Fibroblast of skin of back (primary cell): ENCODE results near the gene KHDRBS1. TPM values are rescaled to one million over a fixed set of nuclear protein-coding genes. Genes with fewer than 3 reads are reported as not detected.
"Not testable (repeated sequence)": the region's sequence is repeated elsewhere in the genome, so short reads cannot be mapped to it uniquely, and the experiment has no call there.

Experiments used
- DNase-seq: peaks from one replicate; pipeline ENCODE4 v3.0.0-alpha.2; 2013
- polyA plus RNA-seq, 2 experiments: library from polyadenylated mRNA; unstranded; fragments of 120-200 nt; gene quantifications; one replicate each; pipeline ENCODE4 v1.2.1, GENCODE V29; 2013; ENCODE audit not compliant: insufficient read length in 2 of 2

The KHDRBS1 gene, protein sequence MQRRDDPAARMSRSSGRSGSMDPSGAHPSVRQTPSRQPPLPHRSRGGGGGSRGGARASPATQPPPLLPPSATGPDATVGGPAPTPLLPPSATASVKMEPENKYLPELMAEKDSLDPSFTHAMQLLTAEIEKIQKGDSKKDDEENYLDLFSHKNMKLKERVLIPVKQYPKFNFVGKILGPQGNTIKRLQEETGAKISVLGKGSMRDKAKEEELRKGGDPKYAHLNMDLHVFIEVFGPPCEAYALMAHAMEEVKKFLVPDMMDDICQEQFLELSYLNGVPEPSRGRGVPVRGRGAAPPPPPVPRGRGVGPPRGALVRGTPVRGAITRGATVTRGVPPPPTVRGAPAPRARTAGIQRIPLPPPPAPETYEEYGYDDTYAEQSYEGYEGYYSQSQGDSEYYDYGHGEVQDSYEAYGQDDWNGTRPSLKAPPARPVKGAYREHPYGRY
- 144 TPM for polyA plus RNA-seq (2013, experiment 1 of 2; ENCODE audit: insufficient read length)
- 125 TPM for polyA plus RNA-seq (2013, experiment 2 of 2; ENCODE audit: insufficient read length)

DNA sequence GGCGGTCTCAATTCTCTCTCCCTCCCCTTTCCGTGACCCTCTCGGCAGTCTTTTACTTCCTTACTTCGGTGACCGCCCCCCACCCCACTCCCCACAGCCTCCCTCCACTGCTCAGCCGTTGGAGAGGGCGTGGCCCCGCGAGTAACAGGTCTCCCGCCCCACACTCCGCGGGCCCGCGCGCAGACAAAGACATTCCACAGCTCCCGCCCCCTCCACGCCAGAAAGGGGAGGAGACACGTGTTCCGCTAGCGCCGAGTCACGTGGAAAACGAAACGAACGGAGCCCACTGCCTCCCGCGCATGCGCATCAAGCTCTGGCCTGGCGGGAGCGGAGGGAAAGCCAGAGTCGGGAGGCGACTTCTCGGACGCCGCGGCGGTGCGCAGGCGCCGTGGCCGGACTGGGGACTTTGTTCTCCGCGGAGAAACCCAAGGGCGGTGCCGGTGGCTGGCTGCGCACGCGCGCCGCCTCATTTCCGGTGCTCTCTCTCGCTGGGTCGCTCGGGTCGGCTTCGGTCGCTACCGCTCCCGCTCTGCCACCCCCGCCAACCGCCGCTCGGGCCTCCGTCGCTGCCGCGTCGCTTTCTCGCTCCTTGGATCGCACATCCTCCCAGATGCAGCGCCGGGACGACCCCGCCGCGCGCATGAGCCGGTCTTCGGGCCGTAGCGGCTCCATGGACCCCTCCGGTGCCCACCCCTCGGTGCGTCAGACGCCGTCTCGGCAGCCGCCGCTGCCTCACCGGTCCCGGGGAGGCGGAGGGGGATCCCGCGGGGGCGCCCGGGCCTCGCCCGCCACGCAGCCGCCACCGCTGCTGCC lies at the start of gene KHDRBS1:
Gene KHDRBS1, plus strand, starts transcription at position 483 of the 813 bp plus-strand sequence. Its CDS starts 128 bp downstream, at position 611.
- peak; percentile 99 for DNase-seq

DNA sequence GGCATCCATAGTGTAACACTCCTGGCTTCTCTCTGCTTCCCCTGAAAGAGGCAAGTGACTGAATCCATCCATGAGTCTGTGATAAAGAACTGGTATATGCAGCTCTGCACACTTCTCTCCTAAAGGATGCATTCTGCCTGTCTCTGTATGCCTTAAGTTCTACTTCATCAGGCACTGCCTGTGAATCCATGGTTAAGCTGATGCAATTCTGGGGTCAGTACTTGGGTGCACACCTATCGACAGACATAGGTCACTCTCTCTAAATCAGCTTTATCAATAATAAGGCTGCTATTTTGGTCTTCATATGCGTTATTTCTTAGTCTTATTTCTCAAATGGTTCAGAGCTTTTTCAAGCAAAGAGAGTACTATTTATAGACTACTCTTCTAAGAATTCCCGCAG lies 42.8 kb upstream of the KHDRBS1 start:
- no peak for DNase-seq

DNA sequence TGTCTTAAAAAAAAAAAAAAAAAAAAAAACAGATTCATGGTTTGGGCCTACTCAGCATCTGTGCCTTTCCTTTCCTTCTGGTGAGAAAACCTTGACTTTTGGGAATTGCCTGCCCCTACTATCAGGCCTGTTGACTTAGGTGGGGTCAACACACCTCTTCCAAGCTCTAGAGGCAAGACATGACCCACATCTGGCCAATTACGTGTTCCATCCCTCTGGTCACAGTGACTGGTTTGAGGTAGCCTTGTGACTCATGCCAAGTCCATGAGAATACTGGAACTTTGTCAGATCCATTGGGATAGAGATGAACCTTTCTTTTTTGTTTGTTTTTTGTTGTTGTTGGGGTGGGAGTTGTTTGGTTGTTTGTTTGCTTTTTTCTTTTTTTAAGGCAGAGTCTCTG lies 37.3 kb upstream of the KHDRBS1 start:
- peak; percentile 40 for DNase-seq

DNA sequence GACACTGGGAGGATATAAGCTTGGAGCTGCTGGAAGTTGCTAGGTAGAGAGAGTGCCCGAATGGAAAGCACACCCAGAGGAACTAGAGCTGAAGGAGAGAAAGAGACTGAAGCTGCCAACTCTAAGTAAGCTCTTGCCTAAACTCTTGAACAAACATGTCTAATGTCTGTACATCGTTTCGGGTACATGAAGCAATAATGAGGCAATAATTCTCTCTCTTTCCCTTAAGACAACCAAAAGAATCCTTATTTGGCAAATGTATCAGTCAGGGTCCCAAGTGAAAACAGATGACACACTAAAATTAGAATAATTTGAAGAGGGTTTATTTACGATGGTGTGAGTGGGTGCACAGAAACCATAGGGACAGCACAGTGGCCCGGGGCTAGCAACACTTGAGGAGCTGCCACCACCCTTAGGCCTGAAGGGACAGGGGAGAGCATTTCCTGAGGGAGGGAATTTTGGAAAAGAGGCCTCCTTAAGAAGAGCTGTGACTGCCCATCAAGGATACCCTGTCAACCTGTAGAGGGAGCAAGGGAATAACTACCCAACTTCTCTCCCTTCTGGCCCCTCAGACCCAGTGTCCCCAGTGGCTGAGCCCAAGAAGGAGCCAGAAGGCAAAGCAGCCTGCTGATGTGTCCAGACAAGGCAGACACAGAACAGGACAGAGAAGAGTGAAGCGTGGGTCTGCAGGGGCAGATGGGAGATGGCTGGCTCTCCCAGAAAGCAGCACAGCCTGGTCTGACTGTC lies 36.1 kb upstream of the KHDRBS1 start:
- peak; percentile 69 for DNase-seq

DNA sequence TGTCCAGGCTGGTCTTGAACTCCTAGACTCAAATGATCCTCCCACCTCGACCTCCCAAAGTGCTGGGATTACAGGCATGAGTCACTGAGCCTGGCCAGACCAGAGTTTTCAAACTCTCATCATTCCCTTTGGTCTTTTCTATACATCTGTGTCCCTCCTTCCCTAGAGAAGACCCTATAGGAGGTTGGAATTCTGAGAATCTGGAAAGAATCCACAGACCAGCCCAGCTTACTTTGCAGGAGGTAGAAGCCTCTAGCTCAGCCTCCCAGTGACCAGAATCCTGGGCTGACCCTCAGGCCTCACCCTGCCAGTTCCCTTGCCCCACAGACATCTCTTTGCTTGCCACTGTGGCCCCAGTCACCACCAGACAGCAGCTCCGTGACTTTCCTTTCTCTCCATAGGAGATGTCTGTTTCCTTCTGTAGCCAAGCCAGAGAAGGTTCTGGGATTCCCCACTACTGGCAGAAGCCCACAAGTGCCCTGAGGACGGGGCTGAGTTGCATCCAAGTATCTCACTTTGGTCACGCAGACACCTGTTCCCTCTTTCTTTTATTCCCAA lies 34.7 kb upstream of the KHDRBS1 start:
- peak; percentile 73 for DNase-seq

DNA sequence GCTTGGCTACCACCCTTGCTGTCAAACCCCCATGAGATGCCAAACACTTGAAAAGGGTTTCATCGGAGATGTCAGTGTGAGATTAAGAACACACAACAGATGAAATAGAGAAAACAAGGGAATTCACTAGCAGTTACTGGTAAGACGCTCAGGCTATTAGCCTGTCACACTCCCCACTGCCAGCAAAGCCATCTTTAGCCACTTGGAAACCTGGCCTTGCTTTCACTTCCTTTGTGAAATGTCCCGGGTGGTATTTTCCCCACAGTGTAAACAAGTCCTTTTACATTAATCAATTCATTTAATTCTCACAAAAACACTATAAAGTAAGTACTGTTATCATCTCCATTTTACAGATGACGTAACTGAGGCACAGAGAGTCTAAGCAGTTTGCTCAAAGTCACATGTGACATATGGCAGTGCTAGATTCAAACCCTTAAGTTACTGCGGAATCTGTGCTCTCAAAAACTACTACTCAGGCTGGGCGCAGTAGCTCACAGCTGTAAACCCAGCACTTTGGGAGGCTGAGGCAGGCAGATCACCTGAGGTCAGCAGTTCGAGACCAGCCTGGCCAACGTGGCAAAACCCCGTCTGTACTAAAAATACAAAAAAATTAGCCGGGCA lies 32.7 kb upstream of the KHDRBS1 start:
- no peak for DNase-seq

DNA sequence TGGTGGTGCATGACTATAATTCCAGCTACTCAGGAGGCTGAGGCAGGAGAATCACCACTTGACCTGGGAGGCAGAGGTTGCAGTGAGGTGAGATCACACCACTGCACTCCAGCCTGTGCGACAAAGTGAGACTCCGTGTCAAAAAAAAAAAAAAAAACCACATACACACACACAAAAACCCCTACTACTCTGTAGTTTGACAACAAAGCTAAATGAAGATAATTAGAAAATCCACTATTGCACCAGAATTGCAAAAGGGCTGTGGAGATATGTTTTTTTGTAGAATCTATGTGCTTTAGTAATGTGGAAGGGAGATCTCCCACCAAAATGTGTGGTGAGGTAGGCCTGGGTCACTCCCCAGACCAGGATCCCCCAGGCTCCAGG lies 32.2 kb upstream of the KHDRBS1 start:
- no peak for DNase-seq

DNA sequence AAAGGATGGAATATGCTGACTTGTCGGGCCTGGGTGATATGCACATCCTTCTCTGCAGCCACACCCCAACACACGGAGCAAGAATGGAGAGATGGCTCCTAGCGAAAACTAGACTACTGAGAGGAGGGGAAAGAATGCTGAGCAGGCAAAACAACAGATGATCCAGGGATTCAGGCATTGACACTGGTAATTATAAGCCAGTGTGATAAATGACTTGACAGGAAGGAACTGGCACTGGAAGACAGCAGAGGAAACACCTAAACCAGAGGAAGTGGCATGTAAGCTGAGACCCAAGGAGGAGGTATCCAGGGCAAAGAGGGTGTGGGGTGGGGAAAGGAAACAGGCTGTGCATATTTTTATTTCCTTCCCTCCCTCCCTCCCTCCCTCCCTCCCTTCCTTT lies 31.7 kb upstream of the KHDRBS1 start:
- DNase-seq = no peak

DNA sequence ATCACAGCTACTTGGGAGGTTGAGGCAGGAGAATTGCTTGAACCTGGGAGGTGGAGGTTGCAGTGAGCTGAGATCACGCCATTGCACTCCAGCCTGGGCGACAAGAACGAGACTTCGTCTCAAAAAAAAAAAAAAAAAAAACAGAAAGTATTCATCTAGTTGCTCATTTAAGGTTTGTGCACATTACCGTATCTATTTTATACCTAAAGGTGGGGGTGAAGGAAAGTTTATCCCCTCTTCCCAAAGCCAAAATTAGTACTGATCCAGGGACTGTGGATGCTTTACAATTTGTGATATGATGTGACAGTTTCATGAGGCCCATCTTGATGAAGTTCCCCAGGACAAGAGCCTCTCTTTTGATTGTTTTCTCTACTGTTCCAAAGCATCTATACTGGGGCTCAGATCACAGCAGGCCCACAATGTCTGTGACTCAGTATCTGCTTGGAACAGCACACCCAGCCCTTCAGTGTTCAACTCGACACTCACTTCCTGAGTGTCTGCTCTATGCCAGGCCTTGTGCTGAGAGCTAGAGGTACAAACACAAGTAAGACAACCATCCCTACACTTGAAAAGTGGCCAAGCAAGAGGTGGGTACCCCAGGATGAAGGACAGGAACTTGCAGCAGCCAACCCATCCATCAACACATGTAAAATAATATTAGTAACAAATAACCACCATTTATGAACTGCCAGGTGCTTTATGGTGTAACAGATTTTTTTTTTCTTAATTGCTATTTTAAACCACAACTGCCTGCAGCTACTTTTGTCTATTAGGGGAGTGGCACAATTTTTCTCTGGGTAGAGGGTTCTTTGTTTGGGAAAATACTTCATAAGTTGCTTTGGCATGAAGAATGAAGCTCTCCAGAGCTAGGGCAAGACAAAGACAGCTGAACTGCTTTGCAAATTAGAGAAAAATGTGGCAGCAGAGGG lies 29.0 kb upstream of the KHDRBS1 start:
- DNase-seq = peak; percentile 65

DNA sequence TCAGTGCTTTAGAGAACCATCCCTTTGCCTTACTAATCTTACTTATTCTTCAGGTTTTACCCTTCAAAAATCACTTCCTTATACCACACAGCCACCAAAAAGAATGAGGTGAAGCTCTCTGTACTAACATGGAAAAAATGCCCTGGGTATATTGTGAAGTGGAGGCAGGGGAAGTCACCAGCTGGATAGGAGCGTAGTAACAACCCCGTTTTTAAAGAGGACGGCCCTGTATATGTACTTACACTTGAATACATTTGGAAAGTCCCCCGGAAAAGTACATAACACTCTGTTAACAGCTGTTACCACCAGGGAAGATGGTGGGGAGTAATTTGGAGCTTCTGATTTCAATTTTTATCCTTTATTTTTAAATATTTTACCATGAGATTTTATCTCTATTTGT lies 28.2 kb upstream of the KHDRBS1 start:
- peak; percentile 26 for DNase-seq

DNA sequence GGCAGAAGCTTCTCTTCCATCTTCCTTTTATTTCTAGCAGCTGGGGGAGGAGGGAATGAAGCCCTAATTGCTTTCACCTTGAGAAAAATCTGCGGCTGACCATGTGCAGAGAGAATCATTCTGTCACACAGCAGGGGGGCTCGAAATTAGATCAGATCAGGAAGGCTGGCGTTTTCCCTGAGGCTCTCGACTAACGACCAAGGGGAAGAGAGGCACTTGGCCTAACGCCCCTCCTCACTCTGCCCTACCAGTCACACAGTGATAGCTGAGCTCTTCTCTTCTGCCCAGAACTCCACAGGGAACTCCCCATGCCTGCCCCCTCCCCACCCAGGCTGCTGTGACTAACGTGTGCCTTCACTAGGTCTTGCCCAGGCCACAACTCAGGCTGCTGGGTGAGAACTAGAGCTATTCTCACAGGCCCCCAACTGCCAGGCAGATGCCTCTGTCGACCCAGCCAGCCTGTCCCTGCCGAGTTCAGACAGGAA lies 26.5 kb upstream of the KHDRBS1 start:
- peak; percentile 44 for DNase-seq

DNA sequence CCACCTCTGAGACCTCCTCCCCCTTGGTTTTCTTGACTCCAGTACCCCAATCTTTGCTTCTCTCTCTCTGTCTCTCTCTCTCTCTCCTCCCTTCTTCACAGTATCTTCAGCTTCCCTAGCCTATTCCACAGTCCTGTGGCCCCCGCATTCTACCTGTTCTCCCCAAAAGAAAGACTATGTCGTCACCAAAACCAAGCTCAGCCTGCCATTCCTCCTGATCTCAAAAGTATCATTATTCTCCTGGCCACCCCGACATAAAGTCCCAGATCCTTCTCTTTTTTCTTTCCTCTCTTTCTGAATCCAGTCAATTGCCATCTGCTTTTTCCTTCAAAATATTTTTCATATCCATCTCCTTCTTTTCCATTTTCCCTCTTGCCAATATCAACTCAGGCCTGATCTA lies 23.7 kb upstream of the KHDRBS1 start:
- DNase-seq = no peak

DNA sequence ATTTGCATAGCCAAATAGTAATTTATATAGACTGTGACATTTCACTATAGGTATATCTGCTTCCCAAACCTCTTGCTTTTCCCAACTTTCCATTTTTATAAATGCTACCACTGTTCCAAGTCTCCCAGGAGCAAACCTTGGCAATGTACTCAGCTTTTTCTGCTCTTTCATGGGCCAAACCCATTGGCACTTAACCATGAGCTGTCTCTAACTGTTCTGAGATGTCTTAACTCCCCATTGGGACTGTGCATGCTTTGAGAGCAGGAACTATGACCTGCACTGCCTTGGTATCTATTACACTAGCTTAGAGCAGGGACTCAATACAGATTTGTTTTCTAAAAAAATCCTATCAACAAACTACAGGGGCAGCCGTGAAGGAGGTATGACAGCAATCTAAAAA lies 22.5 kb upstream of the KHDRBS1 start:
- no peak for DNase-seq

DNA sequence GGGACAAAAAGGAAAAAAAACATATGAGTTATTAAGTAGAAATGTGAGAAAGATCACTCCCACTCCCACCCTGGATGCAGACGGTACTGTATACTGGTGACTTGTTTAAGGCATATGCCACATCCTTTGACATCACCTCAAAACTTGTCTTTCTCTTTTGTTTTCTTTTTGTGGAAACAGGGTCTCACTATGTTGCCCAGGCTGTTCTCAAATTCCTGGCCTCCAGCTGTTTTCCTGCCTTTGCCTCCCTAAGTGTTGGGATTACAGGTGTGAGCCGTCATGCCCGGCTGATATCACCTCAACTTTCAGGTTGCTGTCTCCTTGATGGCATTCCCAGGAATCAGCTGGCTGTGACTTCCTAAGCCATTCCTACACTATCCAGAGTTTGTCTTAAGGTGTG lies 18.4 kb upstream of the KHDRBS1 start:
- DNase-seq = no peak

DNA sequence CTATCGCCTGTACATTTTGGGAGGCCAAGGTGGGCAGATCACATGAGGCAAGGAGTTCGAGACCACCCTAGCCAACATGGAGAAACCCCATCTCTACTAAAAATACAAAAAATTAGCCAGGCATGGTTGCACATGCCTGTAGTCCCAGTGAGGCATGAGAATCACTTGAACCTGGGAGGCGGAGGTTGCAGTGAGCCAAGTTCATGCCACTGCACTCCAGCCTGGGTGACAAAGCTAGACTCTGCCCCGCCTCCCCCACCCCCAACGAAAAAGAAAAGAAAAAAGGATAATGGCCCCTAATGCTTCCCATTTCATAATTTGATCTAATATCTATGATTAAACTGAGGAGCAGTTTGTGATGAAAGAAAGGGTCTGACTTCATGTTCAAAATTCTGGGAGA lies 17.5 kb upstream of the KHDRBS1 start:
- not testable (repeated sequence) for DNase-seq

DNA sequence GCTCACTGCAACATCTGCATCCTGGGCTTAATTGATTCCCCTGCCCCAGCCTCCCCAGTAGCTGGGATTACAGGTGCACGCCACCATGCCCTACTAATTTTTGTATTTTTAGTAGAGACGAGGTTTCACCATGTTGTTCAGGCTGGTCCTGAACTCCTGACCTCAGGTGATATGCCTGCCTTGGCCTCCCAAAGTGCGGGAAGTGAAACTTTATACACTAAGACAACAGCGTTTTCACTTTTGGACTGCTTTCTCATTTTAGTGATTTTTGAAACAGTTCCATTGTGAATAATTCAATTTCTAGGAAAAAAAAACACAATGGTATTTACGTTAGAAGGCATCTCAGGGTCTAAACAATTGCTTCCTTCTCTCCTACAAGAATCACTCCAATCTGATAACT lies 11.8 kb upstream of the KHDRBS1 start:
- DNase-seq = no peak

DNA sequence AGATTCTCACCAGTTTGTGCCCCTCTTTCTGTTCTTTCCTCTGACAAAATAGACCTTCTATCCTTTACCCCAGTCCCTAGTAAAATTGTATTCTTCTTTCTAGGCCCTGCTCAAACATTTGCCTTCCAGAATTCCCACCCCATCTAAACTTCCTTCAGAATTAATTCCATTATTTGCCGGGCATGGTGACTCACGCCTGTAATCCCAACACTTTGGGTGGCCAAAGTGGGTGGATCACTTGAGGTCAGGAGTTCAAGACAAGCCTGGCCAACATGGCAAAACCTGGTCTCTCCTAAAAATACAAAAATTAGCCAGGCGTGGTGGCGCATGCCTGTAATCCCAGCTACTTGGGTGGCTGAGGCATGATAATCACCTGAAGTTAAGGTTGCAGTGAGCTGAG lies 11.4 kb upstream of the KHDRBS1 start:
- peak; percentile 40 for DNase-seq

DNA sequence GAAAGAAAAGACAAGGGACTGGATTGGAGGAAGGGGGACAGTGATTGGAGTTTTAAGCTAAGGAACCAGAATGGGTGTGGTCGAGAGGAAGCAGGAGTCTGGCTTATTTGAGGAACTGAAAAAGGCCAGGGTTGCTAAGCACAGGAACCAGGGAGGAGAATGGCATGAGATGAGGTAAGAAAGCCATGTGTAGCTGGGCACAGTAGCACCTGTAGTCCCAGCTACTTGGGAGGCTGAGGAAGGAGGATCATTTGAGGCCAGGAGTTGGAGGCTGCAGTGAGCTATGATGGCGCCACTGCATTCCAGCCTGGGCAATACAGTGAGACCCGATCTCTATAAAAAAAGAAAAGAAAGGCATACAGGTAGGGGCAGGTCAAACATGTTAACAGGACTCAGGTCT lies 8.1 kb upstream of the KHDRBS1 start:
- DNase-seq = no peak

DNA sequence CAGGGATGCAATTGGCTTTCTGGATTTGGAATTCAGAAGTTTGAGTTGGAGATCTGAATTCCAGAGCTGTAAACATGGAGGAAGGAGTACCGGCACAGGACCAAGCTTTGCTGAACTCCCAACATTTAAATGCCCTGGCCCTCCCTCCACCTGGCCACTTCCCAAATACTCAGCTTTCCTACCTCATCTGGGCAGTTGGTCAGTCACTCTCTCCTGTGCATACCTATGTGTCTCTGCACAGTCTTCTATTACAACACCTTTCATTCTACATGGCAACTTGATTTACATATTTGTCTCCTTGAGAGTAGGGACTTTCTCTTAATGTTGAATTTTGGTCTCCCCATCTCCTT lies 6.1 kb upstream of the KHDRBS1 start:
- no peak for DNase-seq

DNA sequence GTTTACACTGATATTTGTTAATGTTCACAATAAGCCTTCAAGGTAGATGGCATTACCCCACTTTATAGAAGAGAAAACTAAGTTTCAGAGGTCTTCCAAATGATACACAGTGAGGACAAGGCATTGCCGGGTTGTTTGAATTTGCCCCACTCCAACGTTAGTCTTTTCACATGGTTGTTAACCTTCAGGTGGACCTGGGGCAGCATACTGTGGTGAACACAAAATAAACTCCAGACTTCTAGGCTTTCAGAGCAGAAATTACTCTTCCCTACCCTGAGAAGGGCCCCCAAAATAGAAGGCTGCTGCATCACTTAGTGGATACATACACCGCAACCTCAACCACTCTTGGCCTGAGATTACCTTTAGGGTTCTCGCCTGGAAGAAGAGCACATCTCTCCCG lies 3.4 kb upstream of the KHDRBS1 start:
- no peak for DNase-seq
